ENCODE data around the gene BMP8B.

DNA sequence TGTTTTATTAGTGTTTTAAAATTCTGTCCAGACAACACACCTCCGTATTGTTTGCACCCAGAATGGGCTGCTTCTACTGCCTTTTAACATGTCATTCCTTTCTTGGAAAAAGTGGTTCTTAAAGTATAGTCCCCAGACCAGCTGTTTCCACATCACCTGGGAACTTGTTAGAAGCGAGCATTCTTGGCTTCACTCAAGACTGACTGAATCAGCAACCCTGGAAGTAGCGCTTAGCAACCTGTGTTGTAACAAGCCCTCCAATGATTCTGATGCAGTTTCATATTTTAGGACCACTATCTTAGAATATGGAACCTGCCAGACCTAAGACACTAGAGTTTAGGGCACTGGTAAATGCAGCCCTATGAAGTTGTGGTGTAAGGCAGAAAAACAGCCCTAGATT lies 55.9 kb downstream of the BMP8B start:
- TF ChIP-seq, protein P1, sequence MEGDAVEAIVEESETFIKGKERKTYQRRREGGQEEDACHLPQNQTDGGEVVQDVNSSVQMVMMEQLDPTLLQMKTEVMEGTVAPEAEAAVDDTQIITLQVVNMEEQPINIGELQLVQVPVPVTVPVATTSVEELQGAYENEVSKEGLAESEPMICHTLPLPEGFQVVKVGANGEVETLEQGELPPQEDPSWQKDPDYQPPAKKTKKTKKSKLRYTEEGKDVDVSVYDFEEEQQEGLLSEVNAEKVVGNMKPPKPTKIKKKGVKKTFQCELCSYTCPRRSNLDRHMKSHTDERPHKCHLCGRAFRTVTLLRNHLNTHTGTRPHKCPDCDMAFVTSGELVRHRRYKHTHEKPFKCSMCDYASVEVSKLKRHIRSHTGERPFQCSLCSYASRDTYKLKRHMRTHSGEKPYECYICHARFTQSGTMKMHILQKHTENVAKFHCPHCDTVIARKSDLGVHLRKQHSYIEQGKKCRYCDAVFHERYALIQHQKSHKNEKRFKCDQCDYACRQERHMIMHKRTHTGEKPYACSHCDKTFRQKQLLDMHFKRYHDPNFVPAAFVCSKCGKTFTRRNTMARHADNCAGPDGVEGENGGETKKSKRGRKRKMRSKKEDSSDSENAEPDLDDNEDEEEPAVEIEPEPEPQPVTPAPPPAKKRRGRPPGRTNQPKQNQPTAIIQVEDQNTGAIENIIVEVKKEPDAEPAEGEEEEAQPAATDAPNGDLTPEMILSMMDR (conservative IDR thresholded peaks at IDR 0.05): no peak
- TF ChIP-seq ZFX (IDR thresholded peaks at IDR 0.05): no peak
